Measurements from ENCODE around the gene SEMA3A. TPM values are rescaled to one million over a fixed set of nuclear protein-coding genes. Genes with fewer than 3 reads are reported as not detected.
A peak's percentile ranks its signal among the peaks of the same experiment; 100 is the strongest.

SEMA3A gene
- total and polyA plus RNA-seq, 2 of the 4 experiments (the other 2 are of a cell fraction) = 31.2 to 213 TPM

GRCh38 chr7:84204655-84205054, 10.1 kb upstream of the SEMA3A start:
- H3K14ac ChIP-seq (replicated peaks; ENCODE audit: low read depth, low read length) = no peak overlapping the region
- no peaks in the 10 kb centered on the region; the same call in 1 of the 2 replicates for H3K4me1 ChIP-seq (ENCODE audit: control insufficient read depth, insufficient read depth, low read length)
- H3K56ac ChIP-seq (ENCODE audit: extremely low read depth, insufficient read depth, low read length) = no peak overlapping the region
- no peak overlapping the region for H3K18ac ChIP-seq (ENCODE audit: low read depth, low read length)
- H4K5ac ChIP-seq (ENCODE audit: low read depth, low read length) = no peak overlapping the region
- WGBS, 2 experiments (ENCODE audit: extremely low coverage in 2 of 2, insufficient read length in 1 of 2) = no CpG with 5 or more reads among the region's 3 CpGs
- H2AFZ ChIP-seq (replicated peaks; ENCODE audit: low read length, poor library complexity) = no peak overlapping the region
- no peaks in the 10 kb centered on the region for H3K27me3 ChIP-seq (ENCODE audit: control insufficient read depth, insufficient read depth, low read length)
- intact Hi-C loops (cut with micrococcal nuclease) (no loop called here), dilution Hi-C loops (cut with HindIII; ENCODE audit: low sequenced_read_pairs, unreplicated experiment) (no loop called here), in situ Hi-C loops (cut with MboI; ENCODE audit: low sequenced_read_pairs) (no loop called here)
- H3K4ac ChIP-seq (ENCODE audit: low read depth, low read length) = no peak overlapping the region
- BruUV-seq (replicated peaks) = no TSS peak
- H3K9me3 ChIP-seq (ENCODE audit: control insufficient read depth, insufficient read depth, low read length) = no peaks in the 10 kb centered on the region
- H4K20me1 ChIP-seq (ENCODE audit: insufficient read depth, low read length) = no peaks in the 10 kb centered on the region
- no peaks in the 10 kb centered on the region for H3K79me1 ChIP-seq (ENCODE audit: low read depth in 1 of 2, low read length in 2 of 2)
- no peak overlapping the region for H2BK120ac ChIP-seq (ENCODE audit: low read depth, low read length)
- H4K8ac ChIP-seq (ENCODE audit: low read depth in 2 of 2, low read length in 2 of 2) = no peak overlapping the region
- peak; percentile 88 for DNase-seq
- H3K23ac ChIP-seq (ENCODE audit: low read depth, low read length) = no peak overlapping the region
- TF ChIP-seq RCOR1 (IDR thresholded peaks at IDR 0.05; ENCODE audit: insufficient replicate concordance, low read length) (peak; percentile 28), FOS (IDR thresholded peaks at IDR 0.05; ENCODE audit: low read depth, low read length) (peak; percentile 52; the same call in 1 of the 2 replicates), CEBPB (IDR thresholded peaks at IDR 0.05; ENCODE audit: low read depth, low read length) (peak; percentile 28; the same call in 1 of the 2 replicates), ELK1 (IDR thresholded peaks at IDR 0.05; ENCODE audit: borderline replicate concordance, low read depth, low read length) (no peak), BHLHE40 (IDR thresholded peaks at IDR 0.05; ENCODE audit: low read depth, low read length) (no peak)
- no peak overlapping the region for H2AK5ac ChIP-seq (ENCODE audit: low read depth, low read length)
- CTCF ChIA-PET = no interaction called here
- POLR2A ChIA-PET (ENCODE audit: unreplicated experiment) = no interaction called here
- H2AK9ac ChIP-seq (replicated peaks; ENCODE audit: low read depth, low read length, poor library complexity) = no peak overlapping the region
- ATAC-seq (ENCODE audit: low read depth) = peak; percentile 75
- no peaks in the 10 kb centered on the region for H3K36me3 ChIP-seq (ENCODE audit: control insufficient read depth, insufficient read depth, low read length)
- no peak overlapping the region for H3K4me3 ChIP-seq (ENCODE audit: insufficient read depth, low read depth, low read length)
- no peak overlapping the region for H2BK20ac ChIP-seq (ENCODE audit: low read depth, low read length)
- H3K9me1 ChIP-seq (ENCODE audit: insufficient read depth, low read length) = no peaks in the 10 kb centered on the region
- no peak overlapping the region for H4K91ac ChIP-seq (ENCODE audit: insufficient read depth, low read depth, low read length)
- H2BK15ac ChIP-seq (ENCODE audit: low read depth, low read length) = no peak overlapping the region
- no peak overlapping the region for H3K27ac ChIP-seq (ENCODE audit: insufficient read depth, low read length)
- H2BK5ac ChIP-seq (ENCODE audit: low read depth, low read length, poor library complexity, severe bottlenecking) = no peak overlapping the region
- H3K4me2 ChIP-seq (ENCODE audit: low read depth, low read length) = no peak overlapping the region
- H3K9ac ChIP-seq (ENCODE audit: low read depth, low read length) = no peak overlapping the region
